ENCODE measurements around the gene CYB5A. TPM values are rescaled to one million over a fixed set of nuclear protein-coding genes. Genes with fewer than 3 reads are reported as not detected.
A peak's percentile ranks its signal among the peaks of the same experiment; 100 is the strongest.

CYB5A gene
- total and polyA plus RNA-seq, 9 of the 15 experiments (the other 6 are each of a cell fraction or from before 2014, with no cell fraction given) = 11.9 to 22.6 (median 14.1) TPM

- FAIRE-seq = peak; percentile 69
- DNase-seq (ENCODE audit: extremely low read depth in 1 of 4, low spot score in 3 of 4) = peak in 1 of 4 experiments; percentile 51
- ChIA-PET POLR2A (interaction anchor here (1.0 kb wide), 1 partner anchor 9 kb away, joined by 3 read pairs; no protein-coding TSS in a partner anchor), CTCF (ENCODE audit: low intra/inter-chr PET ratio) (no interaction called here)
- peak overlapping the region; percentile 44; the same call in 1 of the 2 replicates for H2AFZ ChIP-seq (ENCODE audit: low read depth, low read length)
- H3K4me3 ChIP-seq = no peak overlapping the region
- no peaks in the 10 kb centered on the region for H3K9me3 ChIP-seq (replicated peaks; ENCODE audit: control insufficient read depth, insufficient read depth, low read depth, low read length)
- H3K79me2 ChIP-seq (ENCODE audit: control insufficient read depth, insufficient read depth, low read length) = no peaks in the 10 kb centered on the region
- 2% methylated on average over 4 of the region's 4 CpGs for WGBS (ENCODE audit: insufficient coverage, low coverage, missing lambda C conversion rate)
- in situ Hi-C loops (cut with MboI) (no loop called here), intact Hi-C loops (cut with micrococcal nuclease) (no loop called here)
- ATAC-seq = peak; percentile 43
- H3K27me3 ChIP-seq (ENCODE audit: control insufficient read depth in 2 of 2, insufficient read depth in 2 of 2, low read length in 2 of 2) = no peaks in the 10 kb centered on the region
- 0 out of 4 replicates have a peak overlapping the region, but pooled peaks of 1 of the 2 experiments have one; percentile 20 for H3K9ac ChIP-seq (ENCODE audit: insufficient read depth in 1 of 2, low read depth in 2 of 2, low read length in 2 of 2)
- BruUV-seq (replicated peaks) = no TSS peak
- no peaks in the 10 kb centered on the region for H4K20me1 ChIP-seq (replicated peaks; ENCODE audit: control insufficient read depth, insufficient read depth, low read length)
- no peaks in the 10 kb centered on the region for H3K9me1 ChIP-seq (ENCODE audit: control insufficient read depth, insufficient read depth, low read length)
- H3K4me1 ChIP-seq (replicated peaks in 1 of 2; ENCODE audit: control insufficient read depth in 2 of 2, insufficient read depth in 2 of 2, low read length in 2 of 2) = peaks cover 8 to 39% of the 10 kb centered on the region in 2 experiments
- no peak overlapping the region for H3K4me2 ChIP-seq (ENCODE audit: insufficient read depth, low read length)
- no peaks in the 10 kb centered on the region for H3K36me3 ChIP-seq (ENCODE audit: control insufficient read depth, insufficient read depth, low read length)
- peak overlapping the region; percentile 75 for H3K27ac ChIP-seq (ENCODE audit: extremely low read depth, low read depth, low read length)
- no peak for TF ChIP-seq EWSR1 (IDR thresholded peaks at IDR 0.05; ENCODE audit: borderline replicate concordance, low read depth, partially characterized antibody)
- no peak; the same call in 1 of the 2 replicates for TF ChIP-seq CEBPG (CRISPR knock-in tag; IDR thresholded peaks at IDR 0.05)
- TF ChIP-seq CEBPG (tag; conservative IDR thresholded peaks at IDR 0.05 in 1 of 2, IDR thresholded peaks at IDR 0.05 in 1 of 2) = peak; percentile 84 to 85
- no peak for TF ChIP-seq NFIC (IDR thresholded peaks at IDR 0.05)
- TF ChIP-seq, protein P1, sequence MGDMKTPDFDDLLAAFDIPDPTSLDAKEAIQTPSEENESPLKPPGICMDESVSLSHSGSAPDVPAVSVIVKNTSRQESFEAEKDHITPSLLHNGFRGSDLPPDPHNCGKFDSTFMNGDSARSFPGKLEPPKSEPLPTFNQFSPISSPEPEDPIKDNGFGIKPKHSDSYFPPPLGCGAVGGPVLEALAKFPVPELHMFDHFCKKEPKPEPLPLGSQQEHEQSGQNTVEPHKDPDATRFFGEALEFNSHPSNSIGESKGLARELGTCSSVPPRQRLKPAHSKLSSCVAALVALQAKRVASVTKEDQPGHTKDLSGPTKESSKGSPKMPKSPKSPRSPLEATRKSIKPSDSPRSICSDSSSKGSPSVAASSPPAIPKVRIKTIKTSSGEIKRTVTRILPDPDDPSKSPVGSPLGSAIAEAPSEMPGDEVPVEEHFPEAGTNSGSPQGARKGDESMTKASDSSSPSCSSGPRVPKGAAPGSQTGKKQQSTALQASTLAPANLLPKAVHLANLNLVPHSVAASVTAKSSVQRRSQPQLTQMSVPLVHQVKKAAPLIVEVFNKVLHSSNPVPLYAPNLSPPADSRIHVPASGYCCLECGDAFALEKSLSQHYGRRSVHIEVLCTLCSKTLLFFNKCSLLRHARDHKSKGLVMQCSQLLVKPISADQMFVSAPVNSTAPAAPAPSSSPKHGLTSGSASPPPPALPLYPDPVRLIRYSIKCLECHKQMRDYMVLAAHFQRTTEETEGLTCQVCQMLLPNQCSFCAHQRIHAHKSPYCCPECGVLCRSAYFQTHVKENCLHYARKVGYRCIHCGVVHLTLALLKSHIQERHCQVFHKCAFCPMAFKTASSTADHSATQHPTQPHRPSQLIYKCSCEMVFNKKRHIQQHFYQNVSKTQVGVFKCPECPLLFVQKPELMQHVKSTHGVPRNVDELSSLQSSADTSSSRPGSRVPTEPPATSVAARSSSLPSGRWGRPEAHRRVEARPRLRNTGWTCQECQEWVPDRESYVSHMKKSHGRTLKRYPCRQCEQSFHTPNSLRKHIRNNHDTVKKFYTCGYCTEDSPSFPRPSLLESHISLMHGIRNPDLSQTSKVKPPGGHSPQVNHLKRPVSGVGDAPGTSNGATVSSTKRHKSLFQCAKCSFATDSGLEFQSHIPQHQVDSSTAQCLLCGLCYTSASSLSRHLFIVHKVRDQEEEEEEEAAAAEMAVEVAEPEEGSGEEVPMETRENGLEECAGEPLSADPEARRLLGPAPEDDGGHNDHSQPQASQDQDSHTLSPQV (IDR thresholded peaks at IDR 0.05) = 0 out of 2 replicates have a peak, but pooled peaks have one; percentile 57
- no peak for TF ChIP-seq ZNF140 (CRISPR knock-in tag; IDR thresholded peaks at IDR 0.05)
- no peak for TF ChIP-seq CC2D1A (IDR thresholded peaks at IDR 0.05)
- no peak for TF ChIP-seq ZBTB1 (CRISPR knock-in tag; IDR thresholded peaks at IDR 0.05; ENCODE audit: borderline replicate concordance, low read depth)
- no peak for TF ChIP-seq ZNF277 (CRISPR knock-in tag; IDR thresholded peaks at IDR 0.05; ENCODE audit: borderline replicate concordance)
- TF ChIP-seq, protein P2, sequence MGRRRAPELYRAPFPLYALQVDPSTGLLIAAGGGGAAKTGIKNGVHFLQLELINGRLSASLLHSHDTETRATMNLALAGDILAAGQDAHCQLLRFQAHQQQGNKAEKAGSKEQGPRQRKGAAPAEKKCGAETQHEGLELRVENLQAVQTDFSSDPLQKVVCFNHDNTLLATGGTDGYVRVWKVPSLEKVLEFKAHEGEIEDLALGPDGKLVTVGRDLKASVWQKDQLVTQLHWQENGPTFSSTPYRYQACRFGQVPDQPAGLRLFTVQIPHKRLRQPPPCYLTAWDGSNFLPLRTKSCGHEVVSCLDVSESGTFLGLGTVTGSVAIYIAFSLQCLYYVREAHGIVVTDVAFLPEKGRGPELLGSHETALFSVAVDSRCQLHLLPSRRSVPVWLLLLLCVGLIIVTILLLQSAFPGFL (CRISPR knock-in tag; IDR thresholded peaks at IDR 0.05) = no peak
- no peak for TF ChIP-seq ZBTB33 (CRISPR knock-in tag; IDR thresholded peaks at IDR 0.05)
- no peak for TF ChIP-seq ZFP30 (CRISPR knock-in tag; IDR thresholded peaks at IDR 0.05; ENCODE audit: borderline replicate concordance)
Measured at GRCh38 chr18:74251297-74252038, 40.3 kb downstream of the CYB5A start.
